RWPE2 (cell line): Measurements from ENCODE around the gene NAALADL1.
"Not testable (repeated sequence)": the region's sequence is repeated elsewhere in the genome, so short reads cannot be mapped to it uniquely, and the experiment has no call there.

Experiments
- ATAC-seq: fragments of 200-7000 bp; cut with Tn5 transposase; 3 replicates; pipeline ENCODE4 v1.9.1; 2021; ENCODE audit warnings: low read depth
- DNase-seq: peaks from one replicate; pipeline ENCODE4 v3.0.0-alpha.2; 2020; ENCODE audit warnings: low spot score
- H3K27ac ChIP-seq: fragments of 450-650 bp; 2 replicates; pipeline ENCODE4 v1.5.1; 2017; ENCODE audit warnings: mild to moderate bottlenecking; ENCODE audit not compliant: poor library complexity, severe bottlenecking
- H3K27me3 ChIP-seq: fragments of 250-450 bp; sonication (Bioruptor Pico); 2 replicates; pipeline ENCODE4 v1.5.1; 2021; ENCODE audit warnings: mild to moderate bottlenecking, moderate library complexity; ENCODE audit not compliant: insufficient read depth, poor library complexity, severe bottlenecking
- H3K36me3 ChIP-seq: fragments of 250-450 bp; sonication (Bioruptor Pico); 2 replicates; pipeline ENCODE4 v1.5.1; 2020; ENCODE audit warnings: low read depth, mild to moderate bottlenecking, moderate library complexity
- H3K4me1 ChIP-seq: fragments of 250-450 bp; sonication (Bioruptor Pico); 2 replicates; pipeline ENCODE4 v1.5.1; 2021; ENCODE audit warnings: mild to moderate bottlenecking, moderate library complexity; ENCODE audit not compliant: insufficient read depth, poor library complexity, severe bottlenecking
- H3K4me3 ChIP-seq: fragments of 250-450 bp; sonication (Bioruptor Pico); 2 replicates; pipeline ENCODE4 v1.5.1; 2021; ENCODE audit warnings: mild to moderate bottlenecking, moderate library complexity; ENCODE audit not compliant: severe bottlenecking
- H3K9me3 ChIP-seq: fragments of 250-450 bp; sonication (Bioruptor Pico); 2 replicates; pipeline ENCODE4 v1.5.1; 2021; ENCODE audit warnings: mild to moderate bottlenecking, moderate library complexity; ENCODE audit not compliant: severe bottlenecking
- CTCF ChIP-seq: fragments of 450-650 bp; IDR thresholded peaks from one replicate; pipeline ENCODE4 v1.5.1; 2017; ENCODE audit warnings: mild to moderate bottlenecking, moderate library complexity; ENCODE audit not compliant: poor library complexity, severe bottlenecking

Gene NAALADL1

GRCh38 chr11:65013130-65013887, 45.0 kb downstream of the NAALADL1 start:
- Histone ChIP-seq H3K4me3 (peak overlapping the region; percentile 80), H3K9me3 (no peaks in the 10 kb centered on the region), H3K36me3 (peaks cover 8% of the 10 kb centered on the region), H3K27ac (peak overlapping the region; percentile 88), H3K27me3 (no peaks in the 10 kb centered on the region), H3K4me1 (peaks cover 5% of the 10 kb centered on the region)
- TF ChIP-seq CTCF = no peak
- DNase-seq = no peak
- ATAC-seq = peak; percentile 78

- H3K9me3 ChIP-seq = no peaks in the 10 kb centered on the region
- no peak for ATAC-seq
- no peaks in the 10 kb centered on the region for H3K36me3 ChIP-seq
- peak overlapping the region; percentile 95 for H3K27ac ChIP-seq
- peaks cover 16% of the 10 kb centered on the region for H3K4me1 ChIP-seq
- no peak overlapping the region for H3K4me3 ChIP-seq
- no peak for TF ChIP-seq CTCF
- no peaks in the 10 kb centered on the region for H3K27me3 ChIP-seq
- no peak for DNase-seq
These were observed 49.5 kb downstream of the NAALADL1 start for GRCh38 chr11:65008873-65009272.

- no peaks in the 10 kb centered on the region for H3K36me3 ChIP-seq
- peak; percentile 23 for TF ChIP-seq CTCF
- no peak overlapping the region for H3K4me3 ChIP-seq
- H3K4me1 ChIP-seq = peaks cover 16% of the 10 kb centered on the region
- no peaks in the 10 kb centered on the region for H3K27me3 ChIP-seq
- H3K27ac ChIP-seq = peak overlapping the region; percentile 95
- DNase-seq (no peak), ATAC-seq (no peak)
- H3K9me3 ChIP-seq = no peaks in the 10 kb centered on the region
These were observed 50.3 kb downstream of the NAALADL1 start for GRCh38 chr11:65008016-65008415.

GRCh38 chr11:65003968-65004367, 54.4 kb downstream of the NAALADL1 start:
- not testable (repeated sequence) for H3K27ac ChIP-seq, DNase-seq, H3K9me3 ChIP-seq, H3K4me3 ChIP-seq, H3K36me3 ChIP-seq, ATAC-seq, H3K27me3 ChIP-seq
- H3K4me1 ChIP-seq = peaks cover 16% of the 10 kb centered on the region

GRCh38 chr11:65003282-65003681, 55.1 kb downstream of the NAALADL1 start:
- Histone ChIP-seq H3K27ac (no peak overlapping the region), H3K9me3 (no peaks in the 10 kb centered on the region), H3K36me3 (no peaks in the 10 kb centered on the region), H3K4me3 (no peak overlapping the region), H3K4me1 (peaks cover 16% of the 10 kb centered on the region), H3K27me3 (no peaks in the 10 kb centered on the region)
- ATAC-seq (no peak), DNase-seq (no peak)
- TF ChIP-seq CTCF = no peak
